HCT116 (cell line): Measurements from ENCODE around the gene CLIC6. TPM values are rescaled to one million over a fixed set of nuclear protein-coding genes. Genes with fewer than 3 reads are reported as not detected.

Experiments
- ATAC-seq: fragments of 200-7000 bp; cut with Tn5 transposase; 2 replicates; pipeline ENCODE4 v1.9.1; 2020; ENCODE audit warnings: mild to moderate bottlenecking, moderate library complexity
- BruUV-seq: library from RNA; stranded (reverse); fragments of 400-500 nt; replicated peaks from 2 replicates; lab custom pipeline; 2021; lab: Mats Ljungman, UMichigan
- CTCF ChIA-PET: fragments of 300-600 bp; sonication (Branson Sonifier 250); formaldehyde crosslinking; loops from one replicate; lab custom pipeline; 2021; ENCODE audit warnings: antibody characterized with exemption; lab: Charles Lee
- POLR2A ChIA-PET: fragments of 300-600, 350-600 bp; sonication (Branson Sonifier 250); formaldehyde crosslinking; loops from one replicate; lab custom pipeline; 2021; ENCODE audit warnings: antibody characterized with exemption; lab: Charles Lee
- RAD21 ChIA-PET, 2 experiments: fragments of 300-600 bp; sonication (Branson Sonifier 250); formaldehyde crosslinking; loops; one replicate each; lab custom pipeline; 2023; ENCODE audit warnings: low total read pairs in 2 of 2; ENCODE audit not compliant: uncharacterized antibody in 2 of 2, unreplicated experiment in 2 of 2, low non-redundant PET in 1 of 2; lab: Charles Lee
- DNase-seq: peaks from one replicate; pipeline ENCODE4 v3.0.0-alpha.2; 2010; ENCODE audit warnings: low read depth, low spot score
- H2AFZ ChIP-seq: fragments of 200-600 bp; shearing (Covaris generic), sonication (generic); 2 replicates; pipeline ENCODE4 v1.6.1; 2017; ENCODE audit warnings: low read depth, mixed run types, mixed read lengths, antibody characterized with exemption, low read length; ENCODE audit not compliant: poor library complexity, severe bottlenecking
- H3K27ac ChIP-seq: 2 replicates; pipeline ENCODE4 v1.5.1; 2012; ENCODE audit warnings: low read depth, low read length
- H3K27me3 ChIP-seq: fragments of 200-600 bp; sonication (generic); 2 replicates; pipeline ENCODE4 v1.6.1; 2016; ENCODE audit warnings: mixed run types, low read length, mixed read lengths; ENCODE audit not compliant: insufficient read depth
- H3K36me3 ChIP-seq, 2 experiments: fragments of 200-500 bp in 1 of 2; fragments of 200-600 bp in 1 of 2; sonication (Bioruptor generic) in 1 of 2; sonication (generic) in 1 of 2; 2 replicates each; pipeline versions ENCODE4 v1.5.1 to v1.6.1; 2014 to 2016; ENCODE audit warnings: low read length in 2 of 2, inconsistent platforms in 1 of 2, mixed read lengths in 1 of 2, mixed run types in 1 of 2; ENCODE audit not compliant: insufficient read depth in 2 of 2, control insufficient read depth in 1 of 2
- H3K4me1 ChIP-seq, 2 experiments: fragments of 200-600 bp in 1 of 2; sonication (generic) in 1 of 2; 2 replicates each; pipeline versions ENCODE4 v1.5.1 to v1.6.1; 2012 to 2017; ENCODE audit warnings: low read length in 2 of 2, inconsistent platforms in 1 of 2, mild to moderate bottlenecking in 1 of 2, mixed read lengths in 1 of 2, mixed run types in 1 of 2, moderate library complexity in 1 of 2; ENCODE audit not compliant: insufficient read depth in 2 of 2, control insufficient read depth in 1 of 2
- H3K4me2 ChIP-seq: fragments of 200-600 bp; sonication (generic); 2 replicates; pipeline ENCODE4 v1.6.1; 2017; ENCODE audit warnings: mixed run types, low read length, mixed read lengths
- H3K4me3 ChIP-seq, 2 experiments: fragments of 200-600 bp in 1 of 2; sonication (generic) in 1 of 2; replicated peaks in 1 of 2; 2 replicates each; pipeline ENCODE4 v1.5.1; 2011 to 2016; ENCODE audit warnings: low read length in 2 of 2, control low read depth in 1 of 2, low read depth in 1 of 2, mild to moderate bottlenecking in 1 of 2, mixed read lengths in 1 of 2, mixed run types in 1 of 2
- H3K79me2 ChIP-seq: fragments of 200-600 bp; sonication (generic); 2 replicates; pipeline ENCODE4 v1.6.1; 2017; ENCODE audit warnings: mild to moderate bottlenecking, mixed run types, low read length, moderate library complexity, mixed read lengths; ENCODE audit not compliant: insufficient read depth
- H3K9ac ChIP-seq: fragments of 200-600 bp; sonication (generic); 2 replicates; pipeline ENCODE4 v1.6.1; 2016; ENCODE audit warnings: low read length, mixed read lengths
- H3K9me2 ChIP-seq: fragments of 200-600 bp; sonication (generic), shearing (Covaris generic); 2 replicates; pipeline ENCODE4 v1.6.1; 2017; ENCODE audit warnings: mixed run types, mild to moderate bottlenecking, moderate library complexity; ENCODE audit not compliant: insufficient read depth
- H3K9me3 ChIP-seq, 2 experiments: fragments of 200-500 bp in 1 of 2; fragments of 200-600 bp in 1 of 2; sonication (Bioruptor generic) in 1 of 2; sonication (generic) in 1 of 2; 2 replicates each; pipeline ENCODE4 v1.6.1; 2014 to 2017; ENCODE audit warnings: low read length in 2 of 2, mixed read lengths in 2 of 2, inconsistent platforms in 1 of 2, low read depth in 1 of 2, mild to moderate bottlenecking in 1 of 2, mixed run types in 1 of 2, moderate library complexity in 1 of 2; ENCODE audit not compliant: control insufficient read depth in 1 of 2, insufficient read depth in 1 of 2
- H4K20me1 ChIP-seq: fragments of 200-600 bp; sonication (generic), shearing (Covaris generic); 2 replicates; pipeline ENCODE4 v1.6.1; 2017; ENCODE audit warnings: mixed run types, mild to moderate bottlenecking, moderate library complexity; ENCODE audit not compliant: insufficient read depth
- ATF3 ChIP-seq: IDR thresholded peaks from 2 replicates; pipeline ENCODE4 v1.6.1; 2012
- CBX3 ChIP-seq: IDR thresholded peaks from 2 replicates; pipeline ENCODE4 v1.6.1; 2012; ENCODE audit warnings: low read depth
- CEBPB ChIP-seq: IDR thresholded peaks from 2 replicates; pipeline ENCODE4 v1.6.1; 2012; ENCODE audit warnings: low read depth
- CTCF ChIP-seq, 3 experiments: fragments of 200-600 bp in 1 of 3; sonication (generic) in 1 of 3; IDR thresholded peaks in 2 of 3; conservative IDR thresholded peaks in 1 of 3; 2 replicates each; pipeline ENCODE4 v1.5.1; 2012 to 2017; ENCODE audit warnings: low read depth in 2 of 3, low read length in 2 of 3, antibody characterized with exemption in 1 of 3, borderline replicate concordance in 1 of 3, control low read depth in 1 of 3, mild to moderate bottlenecking in 1 of 3, mixed read lengths in 1 of 3, mixed run types in 1 of 3, moderate library complexity in 1 of 3; ENCODE audit not compliant: insufficient read depth in 1 of 3
- EGR1 ChIP-seq: IDR thresholded peaks from 2 replicates; pipeline ENCODE4 v1.6.1; 2012; ENCODE audit warnings: low read depth
- ELF1 ChIP-seq: IDR thresholded peaks from 2 replicates; pipeline ENCODE4 v1.6.1; 2012; ENCODE audit warnings: low read depth, borderline replicate concordance
- EZH2 ChIP-seq: fragments of 200-600 bp; sonication (generic); IDR thresholded peaks from 2 replicates; pipeline ENCODE4 v1.6.1; 2017; ENCODE audit warnings: antibody characterized with exemption, mixed run types
- EZH2phosphoT487 ChIP-seq: fragments of 200-600 bp; IDR thresholded peaks from 2 replicates; pipeline ENCODE4 v1.6.1; 2018; ENCODE audit warnings: antibody characterized with exemption, borderline replicate concordance
- FOSL1 ChIP-seq: IDR thresholded peaks from 2 replicates; pipeline ENCODE4 v1.6.1; 2012; ENCODE audit warnings: low read depth
- MAX ChIP-seq: IDR thresholded peaks from 2 replicates; pipeline ENCODE4 v1.6.1; 2012
- POLR2A ChIP-seq: IDR thresholded peaks from 2 replicates; pipeline ENCODE4 v1.7.0; 2011; ENCODE audit warnings: borderline replicate concordance; ENCODE audit not compliant: insufficient read depth, insufficient read length; ENCODE audit errors: extremely low read depth
- RAD21 ChIP-seq: IDR thresholded peaks from 2 replicates; pipeline ENCODE4 v1.6.1; 2012; ENCODE audit warnings: low read depth, mild to moderate bottlenecking
- REST ChIP-seq: IDR thresholded peaks from 2 replicates; pipeline ENCODE4 v1.6.1; 2012; ENCODE audit warnings: low read depth
- SIN3A ChIP-seq: IDR thresholded peaks from 2 replicates; pipeline ENCODE4 v1.6.1; 2012; ENCODE audit warnings: low read depth
- SRF ChIP-seq: IDR thresholded peaks from 2 replicates; pipeline ENCODE4 v1.6.1; 2012; ENCODE audit warnings: low read depth
- TCF7L2 ChIP-seq: IDR thresholded peaks from 2 replicates; pipeline ENCODE4 v1.7.0; 2011; ENCODE audit warnings: borderline replicate concordance, inconsistent platforms; ENCODE audit not compliant: insufficient read depth, insufficient read length; ENCODE audit errors: extremely low read depth
- YY1 ChIP-seq: IDR thresholded peaks from 2 replicates; pipeline ENCODE4 v1.6.1; 2011; ENCODE audit warnings: low read length, low read depth, moderate library complexity, mild to moderate bottlenecking; ENCODE audit not compliant: insufficient replicate concordance; ENCODE audit errors: extremely low read depth
- ZBTB33 ChIP-seq: IDR thresholded peaks from 2 replicates; pipeline ENCODE4 v1.6.1; 2011; ENCODE audit warnings: mild to moderate bottlenecking, low read length, moderate library complexity; ENCODE audit not compliant: insufficient replicate concordance; ENCODE audit errors: extremely low read depth
- ZFX ChIP-seq: fragments of 450-650 bp; IDR thresholded peaks from 2 replicates; pipeline ENCODE4 v1.6.1; 2017
- ZNF274 ChIP-seq: fragments of 200-500 bp; sonication (Bioruptor generic); IDR thresholded peaks from 2 replicates; pipeline ENCODE4 v1.6.1; 2014; ENCODE audit warnings: mild to moderate bottlenecking, low read depth, low read length, inconsistent platforms
- intact Hi-C: fragments of 100-400 bp; cut with micrococcal nuclease; formaldehyde crosslinking; loops from 2 replicates; pipeline ENCODE4 v1.10.0; 2022
- total RNA-seq: library from RNA; stranded (reverse); gene quantifications from one replicate; pipeline ENCODE4 v1.2.1, GENCODE V29; 2021; ENCODE audit not compliant: unreplicated experiment

Gene CLIC6
- total RNA-seq, 1 experiment from 2014 or later, result 0.05 TPM

GRCh38 chr21:34644825-34645224, 24.0 kb upstream of the CLIC6 start:
- H3K9me3 ChIP-seq, result no peaks in the 10 kb centered on the region
- no TSS peak for BruUV-seq
- H3K27me3 ChIP-seq, result peaks cover 6% of the 10 kb centered on the region; the same call in 1 of the 2 replicates
- no peaks in the 10 kb centered on the region for H3K36me3 ChIP-seq
- H3K27ac ChIP-seq, result no peak overlapping the region
- no peaks in the 10 kb centered on the region for H3K79me2 ChIP-seq
- ATAC-seq (no peak), DNase-seq (no peak)
- H4K20me1 ChIP-seq, result no peaks in the 10 kb centered on the region
- no peak overlapping the region for H3K4me2 ChIP-seq
- H3K4me1 ChIP-seq, result no peaks in the 10 kb centered on the region
- H3K4me3 ChIP-seq, result no peak overlapping the region
- RAD21 ChIA-PET, result no interaction called here
- no peak for TF ChIP-seq SRF
- TF ChIP-seq REST, result no peak
- no peak for TF ChIP-seq CEBPB
- TF ChIP-seq ZNF274, result no peak
- TF ChIP-seq ZFX, result no peak
- TF ChIP-seq EZH2phosphoT487, result no peak
- TF ChIP-seq RAD21, result no peak
- no peak for TF ChIP-seq SIN3A
- no peak for TF ChIP-seq EZH2
- TF ChIP-seq CBX3, result no peak
- no peak for TF ChIP-seq YY1
- no peak for TF ChIP-seq FOSL1
- TF ChIP-seq TCF7L2, result no peak
- no peak for TF ChIP-seq POLR2A
- TF ChIP-seq CTCF (IDR thresholded peaks at IDR 0.05 in 2 of 3, conservative IDR thresholded peaks at IDR 0.05 in 1 of 3; ENCODE audit: borderline replicate concordance in 1 of 3, insufficient read depth in 1 of 3, low read depth in 2 of 3, low read length in 2 of 3), result no peak
- no peak for TF ChIP-seq ATF3
- no peak for TF ChIP-seq EGR1
- no peak for TF ChIP-seq ZBTB33
- no peak for TF ChIP-seq ELF1
- TF ChIP-seq MAX, result no peak
- CTCF ChIA-PET, result no interaction called here
- POLR2A ChIA-PET, result no interaction called here
- H3K9me2 ChIP-seq, result no peaks in the 10 kb centered on the region
- intact Hi-C loops, result no loop called here
- H3K9ac ChIP-seq, result no peak overlapping the region
- no peak overlapping the region for H2AFZ ChIP-seq
